Tibial artery (tissue), 4 donors: ENCODE measurements around the gene TNFRSF6B.
A peak's percentile ranks its signal among the peaks of the same experiment; 100 is the strongest.

Experiments
- DNase-seq, 2 donors: peaks; one replicate each; pipeline ENCODE4 v3.0.0-alpha.2; 2019
- H3K27ac ChIP-seq, 2 donors: fragments of 200-600 bp; sonication (generic) in 1 of 2; 1 replicate in 1 of 2; 2 replicates in 1 of 2; pipeline ENCODE4 v1.5.1; 2018 to 2019; ENCODE audit warnings: mild to moderate bottlenecking in 1 of 2
- H3K27me3 ChIP-seq, 2 donors: fragments of 200-600 bp; sonication (generic) in 1 of 2; one replicate each; pipeline versions ENCODE4 v1.5.1 to v1.6.0; 2016 to 2019
- H3K36me3 ChIP-seq, 3 donors: fragments of 200-600 bp; sonication (generic) in 2 of 3; one replicate each; pipeline ENCODE4 v1.5.1; 2016 to 2019; ENCODE audit warnings: mild to moderate bottlenecking in 2 of 3
- H3K4me1 ChIP-seq, 4 donors: fragments of 200-600 bp; sonication (generic) in 2 of 4; 1 replicate in 3 of 4; 2 replicates in 1 of 4; pipeline ENCODE4 v1.5.1; 2016 to 2019
- H3K4me3 ChIP-seq, 2 donors: fragments of 200-600 bp; sonication (generic) in 1 of 2; 1 replicate in 1 of 2; 2 replicates in 1 of 2; pipeline ENCODE4 v1.5.1; 2018 to 2019; ENCODE audit warnings: mild to moderate bottlenecking in 2 of 2
- H3K9me3 ChIP-seq, 3 donors: fragments of 200-600 bp; sonication (generic) in 1 of 3; one replicate each; pipeline ENCODE4 v1.5.1; 2016 to 2019
- intact Hi-C: fragments of 100-400 bp; cut with DNase I; formaldehyde crosslinking; loops from one replicate; pipeline ENCODE4 v1.15.0; 2023; ENCODE audit warnings: low total_unique reads
- TF ChIP-seq, protein P1 (sequence below), 2 experiments: fragments of 200-600 bp in 1 of 2; fragments of 450-650 bp in 1 of 2; IDR thresholded peaks; one replicate each; pipeline ENCODE4 v1.5.1; 2017 to 2019; ENCODE audit warnings: antibody characterized with exemption in 2 of 2, mild to moderate bottlenecking in 1 of 2, moderate library complexity in 1 of 2

The TNFRSF6B gene

DNA sequence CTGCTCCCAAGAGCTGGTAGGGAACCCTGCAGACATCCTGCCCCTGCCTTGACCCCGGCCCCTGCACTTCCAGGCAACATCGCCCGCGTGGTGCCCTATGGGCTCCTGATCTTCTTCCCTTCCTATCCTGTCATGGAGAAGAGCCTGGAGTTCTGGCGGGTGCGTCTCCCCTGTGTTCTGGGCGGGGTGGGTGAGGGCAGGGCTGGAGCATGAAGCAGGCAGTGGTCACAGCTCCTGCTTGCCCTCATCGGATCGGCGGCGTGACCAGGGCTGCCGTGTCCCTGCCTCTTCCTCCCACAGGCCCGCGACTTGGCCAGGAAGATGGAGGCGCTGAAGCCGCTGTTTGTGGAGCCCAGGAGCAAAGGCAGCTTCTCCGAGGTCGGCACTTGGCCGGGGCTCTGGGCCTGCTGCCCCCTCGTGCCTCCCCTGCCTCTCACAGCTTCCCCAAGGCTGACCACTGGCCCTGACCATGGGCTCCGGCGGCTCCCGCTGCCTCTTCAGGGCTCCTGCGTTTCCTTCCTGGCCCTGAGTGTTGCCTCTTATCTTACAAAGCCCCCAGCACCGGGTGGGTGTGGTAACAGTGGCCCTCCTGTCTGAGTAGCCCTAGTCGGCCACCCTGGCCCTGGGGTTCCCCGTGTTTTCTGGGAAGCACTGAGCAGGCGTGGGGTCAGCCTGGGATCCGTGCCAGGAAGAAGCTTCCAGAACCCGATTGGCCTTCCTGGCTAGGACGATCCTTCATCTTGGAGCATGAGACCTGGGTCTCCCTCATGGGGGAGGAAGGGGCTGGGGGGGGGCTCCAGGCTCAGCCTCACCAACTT lies 8.0 kb upstream of the TNFRSF6B start:
- intact Hi-C loops, result no loop called here
- H3K4me3 ChIP-seq, result no peak overlapping the region
- no peak for DNase-seq
- no peaks in the 10 kb centered on the region for H3K27me3 ChIP-seq
- peaks cover 4 to 33% (median 22%) of the 10 kb centered on the region in 4 donors for H3K4me1 ChIP-seq
- H3K9me3 ChIP-seq, result no peaks in the 10 kb centered on the region
- peak overlapping the region; percentile 38 to 57 for H3K27ac ChIP-seq
- TF ChIP-seq, protein P1, sequence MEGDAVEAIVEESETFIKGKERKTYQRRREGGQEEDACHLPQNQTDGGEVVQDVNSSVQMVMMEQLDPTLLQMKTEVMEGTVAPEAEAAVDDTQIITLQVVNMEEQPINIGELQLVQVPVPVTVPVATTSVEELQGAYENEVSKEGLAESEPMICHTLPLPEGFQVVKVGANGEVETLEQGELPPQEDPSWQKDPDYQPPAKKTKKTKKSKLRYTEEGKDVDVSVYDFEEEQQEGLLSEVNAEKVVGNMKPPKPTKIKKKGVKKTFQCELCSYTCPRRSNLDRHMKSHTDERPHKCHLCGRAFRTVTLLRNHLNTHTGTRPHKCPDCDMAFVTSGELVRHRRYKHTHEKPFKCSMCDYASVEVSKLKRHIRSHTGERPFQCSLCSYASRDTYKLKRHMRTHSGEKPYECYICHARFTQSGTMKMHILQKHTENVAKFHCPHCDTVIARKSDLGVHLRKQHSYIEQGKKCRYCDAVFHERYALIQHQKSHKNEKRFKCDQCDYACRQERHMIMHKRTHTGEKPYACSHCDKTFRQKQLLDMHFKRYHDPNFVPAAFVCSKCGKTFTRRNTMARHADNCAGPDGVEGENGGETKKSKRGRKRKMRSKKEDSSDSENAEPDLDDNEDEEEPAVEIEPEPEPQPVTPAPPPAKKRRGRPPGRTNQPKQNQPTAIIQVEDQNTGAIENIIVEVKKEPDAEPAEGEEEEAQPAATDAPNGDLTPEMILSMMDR (IDR thresholded peaks at IDR 0.05), result no peak
- H3K36me3 ChIP-seq, result peaks cover 0 to 18% (median 4%) of the 10 kb centered on the region in 3 donors

DNA sequence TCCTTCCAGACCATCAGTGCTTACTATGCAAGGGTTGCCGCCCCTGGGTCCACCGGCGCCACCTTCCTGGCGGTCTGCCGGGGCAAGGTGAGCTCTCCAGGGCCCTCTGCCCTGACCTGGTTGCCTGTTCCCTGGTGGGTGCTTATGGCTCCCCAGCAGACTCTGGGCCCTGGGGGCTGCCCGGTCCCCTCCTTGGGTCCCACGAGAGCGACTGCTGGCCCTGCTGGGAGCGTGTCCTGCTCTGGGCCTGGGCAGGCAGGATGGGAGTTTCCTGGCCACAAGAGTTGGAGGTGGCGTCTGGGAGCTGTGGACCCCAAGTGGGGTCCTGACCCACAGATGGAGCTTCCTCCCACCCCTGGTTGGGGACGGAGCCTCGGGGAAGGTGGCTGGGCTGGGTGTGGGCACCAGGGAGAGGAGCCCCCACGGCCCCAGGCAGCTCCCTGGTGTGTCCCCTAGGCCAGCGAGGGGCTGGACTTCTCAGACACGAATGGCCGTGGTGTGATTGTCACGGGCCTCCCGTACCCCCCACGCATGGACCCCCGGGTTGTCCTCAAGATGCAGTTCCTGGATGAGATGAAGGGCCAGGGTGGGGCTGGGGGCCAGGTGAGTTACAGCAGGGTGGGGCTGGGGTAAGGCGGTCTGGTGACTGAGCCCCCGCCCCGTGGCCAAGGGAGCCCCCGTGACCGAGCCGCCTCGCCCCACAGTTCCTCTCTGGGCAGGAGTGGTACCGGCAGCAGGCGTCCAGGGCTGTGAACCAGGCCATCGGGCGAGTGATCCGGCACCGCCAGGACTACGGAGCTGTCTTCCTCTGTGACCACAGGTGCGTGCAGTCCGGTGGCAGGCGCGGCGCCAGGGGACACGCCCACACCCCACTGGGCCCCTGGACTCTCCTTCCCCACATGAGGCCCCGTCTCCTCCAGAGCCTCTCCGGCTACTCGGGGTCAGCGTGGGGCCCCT lies 7.1 kb upstream of the TNFRSF6B start:
- H3K4me3 ChIP-seq, result no peak overlapping the region
- H3K36me3 ChIP-seq, result peaks cover 0 to 26% (median 11%) of the 10 kb centered on the region in 3 donors
- no peak for DNase-seq
- H3K9me3 ChIP-seq, result no peaks in the 10 kb centered on the region
- H3K27ac ChIP-seq, result peak overlapping the region in 1 of 2 donors; percentile 38
- intact Hi-C loops, result no loop called here
- H3K27me3 ChIP-seq, result no peaks in the 10 kb centered on the region
- TF ChIP-seq, protein P1 (IDR thresholded peaks at IDR 0.05), result no peak
- H3K4me1 ChIP-seq, result peaks cover 4 to 32% (median 21%) of the 10 kb centered on the region in 4 donors

DNA sequence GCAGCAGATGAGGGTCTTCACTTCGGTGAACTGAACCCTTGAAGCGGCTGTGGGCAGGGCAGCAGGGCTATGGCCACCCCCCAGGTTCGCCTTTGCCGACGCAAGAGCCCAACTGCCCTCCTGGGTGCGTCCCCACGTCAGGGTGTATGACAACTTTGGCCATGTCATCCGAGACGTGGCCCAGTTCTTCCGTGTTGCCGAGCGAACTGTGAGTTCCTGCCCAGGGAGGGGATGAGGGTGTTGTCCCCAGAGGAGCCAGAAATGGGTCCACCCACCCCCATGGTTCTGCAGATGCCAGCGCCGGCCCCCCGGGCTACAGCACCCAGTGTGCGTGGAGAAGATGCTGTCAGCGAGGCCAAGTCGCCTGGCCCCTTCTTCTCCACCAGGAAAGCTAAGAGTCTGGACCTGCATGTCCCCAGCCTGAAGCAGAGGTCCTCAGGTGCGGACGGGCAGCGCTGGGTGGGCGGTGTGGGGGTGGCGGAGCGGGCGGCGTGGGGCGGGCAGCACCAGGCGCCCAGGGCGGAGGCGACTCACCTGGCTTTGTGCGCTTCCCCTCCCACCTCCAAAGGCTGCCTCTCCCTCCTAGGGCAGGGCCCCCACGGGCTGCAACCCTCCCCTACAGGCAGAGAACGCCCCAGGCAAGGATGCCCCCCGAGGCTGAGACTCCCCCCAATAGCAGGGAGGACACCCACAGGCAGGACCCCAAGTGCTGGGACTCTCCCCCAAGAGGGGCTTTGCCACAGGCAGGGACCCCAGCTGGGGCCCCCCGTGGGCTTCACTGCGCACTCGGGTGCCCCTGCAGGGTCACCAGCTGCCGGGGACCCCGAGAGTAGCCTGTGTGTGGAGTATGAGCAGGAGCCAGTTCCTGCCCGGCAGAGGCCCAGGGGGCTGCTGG lies 6.2 kb upstream of the TNFRSF6B start:
- Histone ChIP-seq H3K4me1 (peaks cover 4 to 32% (median 21%) of the 10 kb centered on the region in 4 donors), H3K9me3 (no peaks in the 10 kb centered on the region), H3K4me3 (no peak overlapping the region), H3K27ac (no peak overlapping the region), H3K27me3 (no peaks in the 10 kb centered on the region), H3K36me3 (peaks cover 0 to 35% (median 21%) of the 10 kb centered on the region in 3 donors)
- DNase-seq, result no peak
- intact Hi-C loops, result no loop called here
- TF ChIP-seq, protein P1 (IDR thresholded peaks at IDR 0.05), result no peak

DNA sequence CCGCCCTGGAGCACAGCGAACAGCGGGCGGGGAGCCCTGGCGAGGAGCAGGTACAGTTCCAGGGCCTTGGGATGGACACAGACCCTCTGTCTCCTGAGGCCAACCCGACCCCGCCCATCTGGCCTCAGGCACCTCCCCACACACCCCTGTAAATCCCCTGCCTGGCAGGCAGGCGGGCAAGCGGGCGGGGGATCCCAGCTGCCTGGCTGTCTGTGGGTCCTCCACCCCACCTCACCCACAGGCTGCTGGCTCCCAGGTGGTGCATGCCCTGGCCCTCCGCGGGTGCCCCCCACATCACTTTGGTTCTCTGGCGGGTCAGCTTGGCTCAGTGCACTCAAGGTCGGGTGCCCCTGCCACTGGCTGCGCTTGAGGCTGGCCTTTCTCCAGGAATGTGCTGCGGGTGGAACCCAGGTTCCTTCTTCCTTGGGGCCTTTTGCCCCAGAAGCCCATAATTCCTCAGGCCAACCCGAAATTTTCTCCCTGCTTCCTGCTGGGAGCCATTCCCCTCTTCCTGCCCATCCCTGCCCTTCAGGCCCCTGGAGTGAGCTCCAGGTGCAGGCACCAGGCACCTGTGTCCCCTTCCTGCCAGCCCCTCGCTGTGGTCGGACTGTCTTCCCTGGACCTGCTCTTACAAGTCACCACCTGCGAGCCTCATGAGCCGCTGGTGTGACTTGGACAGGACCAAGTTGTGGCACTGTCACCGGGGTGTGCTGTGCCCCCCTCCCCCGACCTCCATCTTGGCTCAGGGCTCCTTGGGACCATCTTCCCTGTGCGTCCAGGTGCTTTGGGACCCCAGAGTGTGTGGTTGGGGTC lies 5.3 kb upstream of the TNFRSF6B start:
- Histone ChIP-seq H3K4me1 (peaks cover 4 to 29% (median 23%) of the 10 kb centered on the region in 4 donors), H3K27me3 (no peaks in the 10 kb centered on the region), H3K27ac (no peak overlapping the region), H3K36me3 (peaks cover 0 to 38% (median 28%) of the 10 kb centered on the region in 3 donors), H3K4me3 (no peak overlapping the region), H3K9me3 (no peaks in the 10 kb centered on the region)
- TF ChIP-seq, protein P1 (IDR thresholded peaks at IDR 0.05), result no peak
- intact Hi-C loops, result no loop called here
- peak in 1 of 2 donors; percentile 67 for DNase-seq
